CD4-positive, alpha-beta T cell (primary cell): ENCODE measurements around the gene PMCH. TPM values are rescaled to one million over a fixed set of nuclear protein-coding genes. Genes with fewer than 3 reads are reported as not detected.
"Not testable (repeated sequence)": the region's sequence is repeated elsewhere in the genome, so short reads cannot be mapped to it uniquely, and the experiment has no call there.

Experiments used
- ATAC-seq: fragments of 200-7000 bp; cut with Tn5 transposase; one replicate; pipeline ENCODE4 v1.10.0; 2022; ENCODE audit warnings: mild to moderate bottlenecking; ENCODE audit not compliant: poor library complexity
- CTCF ChIA-PET: fragments of 350-600 bp; sonication (Branson Sonifier 250); formaldehyde crosslinking; loops from one replicate; lab custom pipeline; 2021; ENCODE audit warnings: antibody characterized with exemption, inconsistent platforms; lab: Charles Lee
- POLR2A ChIA-PET: fragments of 350-600 bp; sonication (Branson Sonifier 250); formaldehyde crosslinking; loops from one replicate; lab custom pipeline; 2021; ENCODE audit warnings: antibody characterized with exemption, inconsistent platforms; lab: Charles Lee
- DNase-seq, 14 experiments: peaks; one replicate each; pipeline ENCODE4 v3.0.0-alpha.2; 2013 to 2020; ENCODE audit warnings: mixed read lengths in 2 of 14
- H3K27ac ChIP-seq, 2 donors: one replicate each; pipeline versions ENCODE4 v1.5.1 to v1.7.0; 2013; ENCODE audit warnings: low read length in 2 of 2, low read depth in 1 of 2, mild to moderate bottlenecking in 1 of 2
- H3K27me3 ChIP-seq, 2 experiments: 1 replicate in 1 of 2; 2 replicates in 1 of 2; pipeline versions ENCODE4 v1.6.1 to v1.7.0; 2013; ENCODE audit warnings: low read length in 2 of 2, control low read depth in 1 of 2, mild to moderate bottlenecking in 1 of 2, moderate library complexity in 1 of 2; ENCODE audit not compliant: insufficient read depth in 2 of 2, control insufficient read depth in 1 of 2
- H3K36me3 ChIP-seq: one replicate; pipeline ENCODE4 v1.6.1; 2013; ENCODE audit warnings: low read length, control low read depth; ENCODE audit not compliant: insufficient read depth
- H3K4me1 ChIP-seq: one replicate; pipeline ENCODE4 v1.6.1; 2013; ENCODE audit warnings: low read length, control low read depth; ENCODE audit not compliant: insufficient read depth
- H3K4me3 ChIP-seq: one replicate; pipeline ENCODE4 v1.5.1; 2013; ENCODE audit warnings: mild to moderate bottlenecking, low read length, moderate library complexity
- H3K9me3 ChIP-seq, 2 experiments: 1 replicate in 1 of 2; 2 replicates in 1 of 2; pipeline versions ENCODE4 v1.6.1 to v1.7.0; 2013; ENCODE audit warnings: low read length in 2 of 2, mild to moderate bottlenecking in 2 of 2, control low read depth in 1 of 2, moderate library complexity in 1 of 2; ENCODE audit not compliant: control insufficient read depth in 1 of 2, insufficient read depth in 1 of 2
- H3K27ac Mint-ChIP-seq: one replicate; pipeline ENCODE4 v1.8.0; 2020; ENCODE audit warnings: mixed read lengths
- H3K27me3 Mint-ChIP-seq: one replicate; pipeline ENCODE4 v1.8.0; 2021; ENCODE audit warnings: mixed read lengths
- H3K36me3 Mint-ChIP-seq: one replicate; pipeline ENCODE4 v1.8.0; 2021; ENCODE audit warnings: low read depth, mixed read lengths
- H3K4me1 Mint-ChIP-seq: one replicate; pipeline ENCODE4 v1.8.0; 2021; ENCODE audit warnings: low read depth, mixed read lengths
- H3K4me3 Mint-ChIP-seq: one replicate; pipeline ENCODE4 v1.8.0; 2020; ENCODE audit warnings: mild to moderate bottlenecking, mixed read lengths
- H3K9me3 Mint-ChIP-seq: one replicate; pipeline ENCODE4 v1.8.0; 2020; ENCODE audit warnings: mixed read lengths
- CTCF ChIP-seq: fragments of 200-600 bp; IDR thresholded peaks from one replicate; pipeline ENCODE4 v1.8.0; 2022; ENCODE audit warnings: antibody characterized with exemption, mild to moderate bottlenecking
- intact Hi-C, 2 experiments: fragments of 100-400 bp; cut with DNase I in 1 of 2; cut with micrococcal nuclease in 1 of 2; formaldehyde crosslinking; loops; one replicate each; pipeline versions ENCODE4 v1.15.1 to v1.9.0; 2023 to 2025; cut with DNase I, micrococcal nuclease
- polyA plus RNA-seq, 2 donors: library from polyadenylated mRNA; unstranded; fragments of 120-200 nt; gene quantifications; one replicate each; pipeline ENCODE4 v1.2.1, GENCODE V29; 2013
- total RNA-seq, 174 experiments: library from RNA in 2 of 174; stranded (reverse) in 2 of 174; gene quantifications; one replicate each; pipeline ENCODE4 v1.2.3 and lab custom pipeline; 2021 to 2026

The PMCH gene
- total RNA-seq (not detected), total RNA-seq (lab: John Stamatoyannopoulos, UW) (0 to 4.4 (median 0.24) reads per million in 172 experiments)
- polyA plus RNA-seq (2013, experiment 1 of 2): 0.40 TPM
- polyA plus RNA-seq (2013, experiment 2 of 2): 0.18 TPM

- no peak for TF ChIP-seq CTCF
- Histone ChIP-seq H3K9me3 (no peaks in the 10 kb centered on the region), H3K36me3 (no peaks in the 10 kb centered on the region), H3K27me3 (no peaks in the 10 kb centered on the region), H3K27ac (no peak within 1 kb of the TSS), H3K4me1 (no peaks in the 10 kb centered on the region), H3K4me3 (no peak within 1 kb of the TSS)
- intact Hi-C loops: no loop called here
- no peaks in the 10 kb centered on the region for H3K4me1 Mint-ChIP-seq
- ATAC-seq: no peak
- H3K36me3 Mint-ChIP-seq: no peaks in the 10 kb centered on the region
- no peaks in the 10 kb centered on the region for H3K27me3 Mint-ChIP-seq
- ChIA-PET CTCF (no interaction called here), POLR2A (no interaction called here)
- no peak within 1 kb of the TSS for H3K27ac Mint-ChIP-seq
- H3K9me3 Mint-ChIP-seq: no peaks in the 10 kb centered on the region
- DNase-seq: no peak
- no peak within 1 kb of the TSS for H3K4me3 Mint-ChIP-seq
Measured at GRCh38 chr12:102197789-102198188, at the start of gene PMCH. Gene PMCH, minus strand, starts transcription at chr12:102197833. Its CDS starts 63 bp downstream, at chr12:102197770.

- H3K36me3 ChIP-seq, H3K9me3 ChIP-seq, H3K27me3 ChIP-seq, H3K4me1 Mint-ChIP-seq, H3K27ac Mint-ChIP-seq, H3K4me1 ChIP-seq, H3K9me3 Mint-ChIP-seq, H3K4me3 Mint-ChIP-seq, H3K36me3 Mint-ChIP-seq, ATAC-seq, POLR2A ChIA-PET, H3K27ac ChIP-seq, DNase-seq, H3K4me3 ChIP-seq, intact Hi-C loops: not testable (repeated sequence)
- CTCF ChIA-PET: interaction anchor here (0.8 kb wide), 1 partner anchor 9 kb away, joined by 3 read pairs; no protein-coding TSS in a partner anchor
- peaks cover 11% of the 10 kb centered on the region for H3K27me3 Mint-ChIP-seq
Measured at GRCh38 chr12:102240859-102241258, 43.2 kb upstream of the PMCH start.

GRCh38 chr12:102234599-102234998 lies 37.0 kb upstream of the PMCH start:
- ChIA-PET CTCF (no interaction called here), POLR2A (interaction anchor here (0.5 kb wide), 1 partner anchor 211 kb away, joined by 4 read pairs; no protein-coding TSS in a partner anchor)
- H3K36me3 ChIP-seq: no peaks in the 10 kb centered on the region
- intact Hi-C loops: no loop called here
- no peak for TF ChIP-seq CTCF
- Mint-ChIP-seq H3K4me3 (no peak overlapping the region), H3K27ac (no peak overlapping the region), H3K9me3 (no peaks in the 10 kb centered on the region), H3K4me1 (no peaks in the 10 kb centered on the region), H3K27me3 (peaks cover 11% of the 10 kb centered on the region), H3K36me3 (no peaks in the 10 kb centered on the region)
- no peak overlapping the region for H3K27ac ChIP-seq
- no peaks in the 10 kb centered on the region for H3K4me1 ChIP-seq
- ATAC-seq (no peak), DNase-seq (no peak)
- H3K27me3 ChIP-seq: no peaks in the 10 kb centered on the region
- no peak overlapping the region for H3K4me3 ChIP-seq
- no peaks in the 10 kb centered on the region for H3K9me3 ChIP-seq

GRCh38 chr12:102232446-102232845 lies 34.8 kb upstream of the PMCH start:
- no peak for TF ChIP-seq CTCF
- Mint-ChIP-seq H3K27ac (no peak overlapping the region), H3K4me1 (no peaks in the 10 kb centered on the region), H3K4me3 (no peak overlapping the region), H3K27me3 (peaks cover 3% of the 10 kb centered on the region), H3K36me3 (no peaks in the 10 kb centered on the region), H3K9me3 (no peaks in the 10 kb centered on the region)
- H3K36me3 ChIP-seq: no peaks in the 10 kb centered on the region
- no peaks in the 10 kb centered on the region for H3K4me1 ChIP-seq
- H3K9me3 ChIP-seq: no peaks in the 10 kb centered on the region
- intact Hi-C loops: no loop called here
- no peak for ATAC-seq
- no peak for DNase-seq
- ChIA-PET POLR2A (no interaction called here), CTCF (interaction anchor here (1.0 kb wide), 1 partner anchor 17 kb away, joined by 3 read pairs; no protein-coding TSS in a partner anchor)
- no peaks in the 10 kb centered on the region for H3K27me3 ChIP-seq
- H3K4me3 ChIP-seq: no peak overlapping the region
- H3K27ac ChIP-seq: no peak overlapping the region
